Thyroid gland (tissue), 4 donors: ENCODE measurements around the gene LPCAT4. TPM values are rescaled to one million over a fixed set of nuclear protein-coding genes. Genes with fewer than 3 reads are reported as not detected.
"Not testable (repeated sequence)": the region's sequence is repeated elsewhere in the genome, so short reads cannot be mapped to it uniquely, and the experiment has no call there.

Experiments
- DNase-seq, 2 donors: peaks; one replicate each; pipeline ENCODE4 v3.0.0-alpha.2; 2019
- H3K27ac ChIP-seq, 3 donors: fragments of 200-600 bp; sonication (generic); 1 replicate in 2 of 3; 2 replicates in 1 of 3; pipeline ENCODE4 v1.5.1; 2016 to 2019; ENCODE audit warnings: mild to moderate bottlenecking in 1 of 3, moderate library complexity in 1 of 3
- H3K27me3 ChIP-seq: fragments of 200-600 bp; sonication (generic); one replicate; pipeline ENCODE4 v1.5.1; 2019
- H3K36me3 ChIP-seq, 2 donors: fragments of 200-600 bp; sonication (generic); one replicate each; pipeline ENCODE4 v1.5.1; 2016 to 2019
- H3K4me1 ChIP-seq, 2 donors: fragments of 200-600 bp; sonication (generic); one replicate each; pipeline ENCODE4 v1.5.1; 2017 to 2019
- H3K4me3 ChIP-seq, 3 donors: fragments of 200-600 bp; sonication (generic); replicated peaks in 1 of 3; 1 replicate in 2 of 3; 2 replicates in 1 of 3; pipeline ENCODE4 v1.5.1; 2016; ENCODE audit warnings: mild to moderate bottlenecking in 1 of 3
- H3K9me3 ChIP-seq: fragments of 200-600 bp; sonication (generic); one replicate; pipeline ENCODE4 v1.5.1; 2017
- CTCF ChIP-seq, 6 experiments: fragments of 200-600 bp in 3 of 6; fragments of 450-650 bp in 3 of 6; sonication (generic) in 3 of 6; IDR thresholded peaks; one replicate each; pipeline ENCODE4 v1.5.1; 2016 to 2019; ENCODE audit warnings: antibody characterized with exemption in 6 of 6, mild to moderate bottlenecking in 2 of 6, inconsistent platforms in 1 of 6, moderate library complexity in 1 of 6
- POLR2A ChIP-seq, 2 donors: fragments of 450-650 bp; IDR thresholded peaks; one replicate each; pipeline ENCODE4 v1.6.1; 2017; ENCODE audit warnings: antibody characterized with exemption in 2 of 2, mild to moderate bottlenecking in 2 of 2, moderate library complexity in 1 of 2
- WGBS, 2 donors: methylation state at CpG; one replicate each; pipeline ENCODE4 v1.1.5; 2017; 5-methylcytosine and 5-hydroxymethylcytosine counted together
- intact Hi-C: fragments of 100-400 bp; cut with DNase I; formaldehyde crosslinking; loops from one replicate; pipeline ENCODE4 v1.15.1; 2023
- total RNA-seq, 4 donors: library from RNA; depleted of rRNA; stranded (reverse); fragments of >200 nt; gene quantifications; one replicate each; pipeline ENCODE4 v1.2.3, GENCODE V29; 2016

The LPCAT4 gene
- total RNA-seq, 4 donors from 2014 or later = 6.9 to 12.1 (median 8.6) TPM

- Histone ChIP-seq H3K36me3 (no peaks in the 10 kb centered on the region), H3K27me3 (no peaks in the 10 kb centered on the region), H3K4me1 (no peaks in the 10 kb centered on the region), H3K27ac (no peak overlapping the region), H3K9me3 (no peaks in the 10 kb centered on the region), H3K4me3 (no peak overlapping the region)
- DNase-seq = no peak
- no peak for TF ChIP-seq CTCF (IDR thresholded peaks at IDR 0.05)
- TF ChIP-seq POLR2A (IDR thresholded peaks at IDR 0.05) = no peak
- WGBS, 2 donors = 94 to 99% methylated on average over 2 of the region's 2 CpGs
- intact Hi-C loops = no loop called here
These were observed 9.9 kb upstream of the LPCAT4 start for GRCh38 chr15:34376856-34377255.

- H3K27ac ChIP-seq, H3K36me3 ChIP-seq, H3K9me3 ChIP-seq, H3K27me3 ChIP-seq, H3K4me3 ChIP-seq, H3K4me1 ChIP-seq, intact Hi-C loops, DNase-seq: not testable (repeated sequence)
- 78 to 83% methylated on average over 2 of the region's 2 CpGs for WGBS, 2 donors
These were observed 8.5 kb upstream of the LPCAT4 start for GRCh38 chr15:34375541-34375940.

- no peaks in the 10 kb centered on the region for H3K9me3 ChIP-seq
- intact Hi-C loops = no loop called here
- H3K4me3 ChIP-seq = no peak overlapping the region
- H3K27ac ChIP-seq = no peak overlapping the region
- WGBS, 2 donors = 74 to 96% methylated on average over 2 of the region's 2 CpGs
- DNase-seq = no peak
- H3K27me3 ChIP-seq = no peaks in the 10 kb centered on the region
- H3K4me1 ChIP-seq = no peaks in the 10 kb centered on the region
- no peak for TF ChIP-seq CTCF (IDR thresholded peaks at IDR 0.05)
- TF ChIP-seq POLR2A (IDR thresholded peaks at IDR 0.05) = no peak
- H3K36me3 ChIP-seq = no peaks in the 10 kb centered on the region
These were observed 7.8 kb upstream of the LPCAT4 start for GRCh38 chr15:34374816-34375215.

GRCh38 chr15:34373951-34374350 lies 7.0 kb upstream of the LPCAT4 start:
- Histone ChIP-seq H3K36me3 (no peaks in the 10 kb centered on the region), H3K4me3 (no peak overlapping the region), H3K9me3 (no peaks in the 10 kb centered on the region), H3K27me3 (no peaks in the 10 kb centered on the region), H3K4me1 (no peaks in the 10 kb centered on the region), H3K27ac (no peak overlapping the region)
- no peak for DNase-seq
- 81 to 100% methylated on average over 4 to 8 of the region's 8 CpGs for WGBS, 2 donors
- intact Hi-C loops = no loop called here
- no peak for TF ChIP-seq POLR2A (IDR thresholded peaks at IDR 0.05)
- no peak for TF ChIP-seq CTCF (IDR thresholded peaks at IDR 0.05)

GRCh38 chr15:34370643-34371042 lies 3.6 kb upstream of the LPCAT4 start:
- intact Hi-C loops = no loop called here
- TF ChIP-seq CTCF (IDR thresholded peaks at IDR 0.05) = no peak
- TF ChIP-seq POLR2A (IDR thresholded peaks at IDR 0.05) = no peak

GRCh38 chr15:34370129-34370528 lies 3.1 kb upstream of the LPCAT4 start:
- no peak for TF ChIP-seq POLR2A (IDR thresholded peaks at IDR 0.05)
- H3K36me3 ChIP-seq = no peaks in the 10 kb centered on the region
- H3K4me1 ChIP-seq = peaks cover 8 to 13% of the 10 kb centered on the region in 2 donors
- H3K27me3 ChIP-seq = no peaks in the 10 kb centered on the region
- no peak overlapping the region for H3K4me3 ChIP-seq
- H3K9me3 ChIP-seq = no peaks in the 10 kb centered on the region
- no peak for DNase-seq
- H3K27ac ChIP-seq = no peak overlapping the region
- intact Hi-C loops = no loop called here
- 71 to 78% methylated on average over 2 of the region's 2 CpGs for WGBS, 2 donors

More at GRCh38 chr15:34370643-34371042, 3.6 kb upstream of the LPCAT4 start:
- Histone ChIP-seq H3K27me3 (no peaks in the 10 kb centered on the region), H3K36me3 (no peaks in the 10 kb centered on the region), H3K4me3 (no peak overlapping the region), H3K4me1 (peaks cover 8 to 10% of the 10 kb centered on the region in 2 donors), H3K27ac (no peak overlapping the region), H3K9me3 (no peaks in the 10 kb centered on the region)
- no peak for DNase-seq
- 44 to 67% methylated on average over 2 of the region's 2 CpGs for WGBS, 2 donors
